ENCODE results near the gene MPPED1.

- TF ChIP-seq EZH2 (IDR thresholded peaks at IDR 0.05; ENCODE audit: borderline replicate concordance, low read length) (no peak), CTCF (conservative IDR thresholded peaks at IDR 0.05 in 1 of 2, IDR thresholded peaks at IDR 0.05 in 1 of 2; ENCODE audit: extremely low read depth in 1 of 2, insufficient read depth in 1 of 2, low read depth in 1 of 2, low read length in 2 of 2) (no peak)
Observed at GRCh38 chr22:43521716-43522115, 109.9 kb downstream of the MPPED1 start.

All from mammary epithelial cell (primary cell).